ENCODE data around the gene MAN2A1. TPM values are rescaled to one million over a fixed set of nuclear protein-coding genes. Genes with fewer than 3 reads are reported as not detected.

MAN2A1 gene
- total RNA-seq, 1 donor from 2014 or later, result 43.6 TPM

- Histone ChIP-seq H3K27ac (no peak overlapping the region), H3K9me3 (no peaks in the 10 kb centered on the region), H3K4me3 (no peak overlapping the region), H3K36me3 (peaks cover 29% of the 10 kb centered on the region), H3K27me3 (no peaks in the 10 kb centered on the region), H3K4me1 (no peaks in the 10 kb centered on the region)
- no peak for TF ChIP-seq CTCF (IDR thresholded peaks at IDR 0.05)
- intact Hi-C loops (cut with DNase I), result no loop called here
- DNase-seq (no peak), ATAC-seq (no peak)
Observed at GRCh38 chr5:109767184-109767995, 77.7 kb downstream of the MAN2A1 start.

GRCh38 chr5:109767997-109768396 lies 78.3 kb downstream of the MAN2A1 start:
- Histone ChIP-seq H3K27me3 (no peaks in the 10 kb centered on the region), H3K27ac (no peak overlapping the region), H3K36me3 (peaks cover 29% of the 10 kb centered on the region), H3K4me3 (no peak overlapping the region), H3K9me3 (no peaks in the 10 kb centered on the region), H3K4me1 (no peaks in the 10 kb centered on the region)
- DNase-seq (no peak), ATAC-seq (no peak)
- intact Hi-C loops (cut with DNase I), result no loop called here
- TF ChIP-seq CTCF (IDR thresholded peaks at IDR 0.05), result no peak

GRCh38 chr5:109769597-109770291 lies 80.0 kb downstream of the MAN2A1 start:
- no peak for DNase-seq
- peaks cover 29% of the 10 kb centered on the region for H3K36me3 ChIP-seq
- no peaks in the 10 kb centered on the region for H3K4me1 ChIP-seq
- ATAC-seq, result no peak
- H3K4me3 ChIP-seq, result no peak overlapping the region
- intact Hi-C loops (cut with DNase I), result no loop called here
- no peak overlapping the region for H3K27ac ChIP-seq
- H3K9me3 ChIP-seq, result no peaks in the 10 kb centered on the region
- no peak for TF ChIP-seq CTCF (IDR thresholded peaks at IDR 0.05)
- H3K27me3 ChIP-seq, result no peaks in the 10 kb centered on the region

- Histone ChIP-seq H3K4me1 (peaks cover 3% of the 10 kb centered on the region), H3K27ac (no peak overlapping the region), H3K36me3 (peaks cover 17% of the 10 kb centered on the region), H3K27me3 (no peaks in the 10 kb centered on the region), H3K4me3 (no peak overlapping the region), H3K9me3 (no peaks in the 10 kb centered on the region)
- ATAC-seq (no peak), DNase-seq (no peak)
- intact Hi-C loops (cut with DNase I), result no loop called here
- TF ChIP-seq CTCF (IDR thresholded peaks at IDR 0.05), result no peak
Observed at GRCh38 chr5:109775130-109775529, 85.4 kb downstream of the MAN2A1 start.

- no peak for TF ChIP-seq CTCF (IDR thresholded peaks at IDR 0.05)
- Histone ChIP-seq H3K27me3 (no peaks in the 10 kb centered on the region), H3K4me1 (peaks cover 3% of the 10 kb centered on the region), H3K4me3 (no peak overlapping the region), H3K36me3 (peaks cover 7% of the 10 kb centered on the region), H3K9me3 (no peaks in the 10 kb centered on the region), H3K27ac (no peak overlapping the region)
- intact Hi-C loops (cut with DNase I), result no loop called here
- ATAC-seq (no peak), DNase-seq (no peak)
Observed at GRCh38 chr5:109779036-109779735, 89.5 kb downstream of the MAN2A1 start.
